ENCODE results near the gene ANXA9.
A peak's percentile ranks its signal among the peaks of the same experiment; 100 is the strongest.

The ANXA9 gene, protein sequence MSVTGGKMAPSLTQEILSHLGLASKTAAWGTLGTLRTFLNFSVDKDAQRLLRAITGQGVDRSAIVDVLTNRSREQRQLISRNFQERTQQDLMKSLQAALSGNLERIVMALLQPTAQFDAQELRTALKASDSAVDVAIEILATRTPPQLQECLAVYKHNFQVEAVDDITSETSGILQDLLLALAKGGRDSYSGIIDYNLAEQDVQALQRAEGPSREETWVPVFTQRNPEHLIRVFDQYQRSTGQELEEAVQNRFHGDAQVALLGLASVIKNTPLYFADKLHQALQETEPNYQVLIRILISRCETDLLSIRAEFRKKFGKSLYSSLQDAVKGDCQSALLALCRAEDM

DNA sequence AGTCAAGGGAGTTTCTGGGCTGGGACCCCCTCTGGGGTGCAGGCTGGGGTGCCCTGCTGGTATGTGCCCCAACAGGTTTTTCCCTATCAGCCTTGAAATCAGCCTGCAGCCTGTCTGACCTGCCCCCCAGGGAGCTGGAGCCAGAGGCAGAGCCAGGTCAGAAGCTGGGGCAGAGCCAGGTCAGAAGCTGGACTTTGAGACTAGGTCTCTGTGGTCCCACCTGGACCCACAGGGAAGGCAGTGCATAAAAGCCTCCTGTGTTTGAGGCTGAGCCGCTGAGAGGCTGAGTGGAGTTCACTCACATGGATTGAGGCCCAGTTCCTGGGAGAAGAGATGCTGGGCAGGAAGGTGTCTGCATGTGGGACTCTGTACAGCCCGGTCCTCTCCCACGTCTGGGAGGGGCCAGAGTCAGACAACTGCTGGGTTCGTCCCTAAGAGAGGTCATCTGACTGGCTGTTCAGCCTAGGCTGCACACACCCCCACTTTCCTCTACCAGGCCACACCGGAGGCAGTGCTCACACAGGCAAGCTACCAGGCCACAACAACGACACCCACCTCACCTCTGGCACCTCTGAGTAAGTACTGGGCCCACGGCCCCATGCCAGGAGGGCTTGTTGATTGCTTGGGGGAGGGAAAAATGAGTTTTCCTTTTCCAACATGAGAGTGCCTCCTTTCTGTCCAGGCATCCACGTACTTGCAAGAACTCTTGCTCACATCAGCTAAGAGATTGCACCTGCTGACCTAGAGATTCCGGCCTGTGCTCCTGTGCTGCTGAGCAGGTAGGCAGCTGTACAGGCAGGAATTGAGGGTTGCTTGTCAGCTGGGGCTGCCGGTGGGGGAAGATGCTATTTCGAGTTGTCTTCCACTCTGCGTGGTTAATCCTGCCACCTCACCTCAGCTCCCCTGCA lies at the start of gene ANXA9:
ANXA9 (plus strand) TSS at position 488 of the 908 bp plus-strand sequence. CDS start 814 bp downstream, outside the sequence.
- DNase-seq: peak; percentile 39

DNA sequence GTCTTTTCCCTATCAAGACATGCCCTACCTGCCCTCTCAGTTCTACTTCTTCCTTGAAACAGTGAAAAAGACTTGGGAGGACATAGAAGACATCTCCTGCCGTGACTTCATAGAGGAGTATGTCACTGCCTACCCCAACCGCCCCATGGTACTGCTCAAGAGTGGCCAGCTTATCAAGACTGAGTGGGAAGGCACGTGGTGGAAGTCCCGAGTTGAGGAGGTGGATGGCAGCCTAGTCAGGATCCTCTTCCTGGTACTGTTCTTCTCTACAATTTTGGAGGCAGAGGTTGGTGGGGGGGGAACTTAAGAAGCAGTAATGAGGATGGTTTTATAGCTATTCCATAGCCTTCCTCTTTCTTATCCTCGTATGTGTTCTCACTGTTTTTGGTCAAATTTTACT lies 37.2 kb upstream of the ANXA9 start:
- no peak for DNase-seq

DNA sequence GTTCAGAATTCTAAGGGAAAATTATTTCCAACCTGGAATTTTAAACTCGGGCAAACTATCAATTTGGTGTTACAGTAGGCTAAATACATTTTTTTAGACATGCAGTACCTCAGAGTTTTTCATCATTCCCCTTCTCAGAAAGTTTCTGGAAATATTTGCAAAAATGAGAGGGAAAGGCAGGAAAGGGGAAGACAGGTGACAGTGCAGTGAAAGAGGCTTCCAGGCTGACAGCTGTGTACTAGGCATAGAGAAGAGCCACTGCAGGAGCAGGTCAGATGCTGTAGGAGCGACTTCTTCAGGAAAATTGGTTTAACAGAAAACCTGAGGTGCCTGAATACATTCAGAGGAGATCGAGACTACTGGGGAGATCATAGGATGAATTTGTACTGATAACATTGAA lies 27.4 kb upstream of the ANXA9 start:
- no peak for DNase-seq

DNA sequence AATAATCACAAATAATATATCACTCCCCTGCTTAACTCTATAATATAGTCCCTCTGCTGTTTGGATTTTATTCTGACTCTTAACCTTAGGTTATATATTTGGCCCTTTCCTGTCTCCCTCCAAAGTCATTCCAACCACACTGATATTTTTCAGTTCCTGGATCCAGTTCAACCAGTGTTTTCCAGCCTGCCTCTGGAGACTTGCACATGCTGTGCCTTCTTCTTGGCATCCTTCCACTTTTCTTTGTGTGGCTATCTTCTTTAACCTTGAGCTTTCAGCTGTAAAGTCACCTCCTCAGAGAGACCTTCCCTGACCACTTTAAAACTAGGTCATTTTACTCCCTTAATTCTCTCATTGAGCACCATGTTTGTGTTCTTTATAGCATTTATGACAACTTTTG lies 26.8 kb upstream of the ANXA9 start:
- DNase-seq: no peak

- DNase-seq: no peak
Observed at GRCh38 chr1:150957666-150958065, 24.4 kb upstream of the ANXA9 start.

DNA sequence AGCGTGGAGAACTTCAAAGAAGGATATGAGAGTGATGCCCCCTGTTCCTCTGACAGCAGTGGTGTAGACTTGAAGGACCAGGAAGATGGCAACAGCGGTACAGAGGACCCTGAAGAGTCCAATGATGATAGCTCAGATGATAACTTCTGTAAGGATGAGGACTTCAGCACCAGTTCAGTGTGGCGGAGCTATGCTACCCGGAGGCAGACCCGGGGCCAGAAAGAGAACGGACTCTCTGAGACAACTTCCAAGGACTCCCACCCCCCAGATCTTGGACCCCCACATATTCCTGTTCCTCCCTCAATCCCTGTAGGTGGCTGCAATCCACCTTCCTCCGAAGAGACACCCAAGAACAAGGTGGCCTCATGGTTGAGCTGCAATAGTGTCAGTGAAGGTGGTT lies 21.4 kb upstream of the ANXA9 start:
- DNase-seq: no peak

DNA sequence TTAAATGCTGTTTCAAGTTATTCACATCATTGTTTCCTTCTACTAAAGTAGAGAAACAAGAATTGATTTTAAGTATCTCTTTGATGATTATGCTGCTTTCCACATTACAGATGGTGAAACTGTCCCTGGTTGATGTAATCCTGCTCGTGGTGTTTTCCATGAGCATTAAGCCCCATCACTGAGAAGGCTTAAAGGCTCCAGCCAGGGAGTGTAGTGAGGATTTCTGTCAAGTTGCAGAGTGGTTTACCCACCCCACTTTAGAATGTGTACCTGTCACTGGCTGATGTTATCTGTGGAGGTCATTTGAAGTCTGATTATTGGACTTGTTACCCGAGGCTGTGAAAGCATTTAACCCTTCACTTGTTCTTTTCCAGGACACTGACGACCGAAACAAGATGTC lies 20.3 kb upstream of the ANXA9 start:
- no peak for DNase-seq

GRCh38 chr1:150963321-150964163 lies 18.6 kb upstream of the ANXA9 start:
- no peak for DNase-seq

DNA sequence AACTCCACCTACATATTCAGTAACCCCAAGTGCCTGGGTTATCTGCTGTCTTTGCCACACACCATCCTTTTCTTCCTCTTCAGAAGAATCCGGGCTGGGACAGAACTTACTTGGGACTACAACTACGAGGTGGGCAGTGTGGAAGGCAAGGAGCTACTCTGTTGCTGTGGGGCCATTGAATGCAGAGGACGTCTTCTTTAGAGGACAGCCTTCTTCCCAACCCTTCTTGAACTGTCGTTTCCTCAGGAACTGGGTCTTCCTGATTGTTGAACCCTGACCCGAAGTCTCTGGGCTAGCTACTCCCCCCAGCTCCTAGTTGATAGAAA lies 18.0 kb upstream of the ANXA9 start:
- no peak for DNase-seq

- DNase-seq: no peak
Observed at GRCh38 chr1:150965605-150966004, 16.5 kb upstream of the ANXA9 start.

DNA sequence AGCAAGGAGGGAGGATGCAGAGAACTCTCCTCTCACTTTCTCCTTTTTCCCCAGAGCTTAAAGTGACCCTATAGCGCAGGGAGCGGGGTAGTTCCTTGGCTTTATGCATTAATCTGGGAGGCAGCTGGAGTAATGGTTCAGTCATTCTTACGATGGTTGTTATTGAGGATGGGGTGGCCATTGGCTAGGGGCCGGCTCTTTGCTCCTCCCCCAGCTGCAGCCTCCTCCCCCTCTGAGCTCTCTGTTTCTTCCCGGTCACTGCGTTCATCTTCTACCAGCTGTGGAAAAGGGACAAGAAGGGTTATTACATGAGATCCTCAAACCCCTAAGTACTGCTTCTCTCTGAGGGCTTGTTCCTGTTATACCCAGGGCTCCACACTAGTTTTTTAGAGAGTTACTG lies 16.1 kb upstream of the ANXA9 start:
- no peak for DNase-seq

- no peak for DNase-seq
Observed at GRCh38 chr1:150967936-150968335, 14.2 kb upstream of the ANXA9 start.

DNA sequence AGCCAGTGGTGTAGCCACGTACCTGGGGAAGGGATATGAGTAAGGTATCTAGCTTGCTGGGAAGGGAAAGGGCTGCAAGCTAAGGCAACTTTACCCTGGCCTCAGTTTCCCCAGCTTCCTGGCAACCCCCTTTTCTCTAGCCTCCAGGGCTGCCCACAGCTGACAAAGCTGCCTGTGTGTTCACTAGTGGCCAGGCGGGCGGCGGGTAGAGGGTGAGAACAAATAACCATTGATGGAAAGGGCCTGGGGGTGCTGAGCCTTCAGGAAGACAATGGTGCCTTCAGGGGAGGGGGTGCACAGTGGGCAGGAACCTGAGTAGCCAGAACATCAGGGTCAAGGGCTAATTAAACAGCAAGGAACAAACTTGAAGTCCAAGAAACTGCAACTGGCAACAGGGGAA lies 13.6 kb upstream of the ANXA9 start:
- DNase-seq: no peak

GRCh38 chr1:150969626-150970025 lies 12.5 kb upstream of the ANXA9 start:
- no peak for DNase-seq

GRCh38 chr1:150970808-150971582 lies 11.1 kb upstream of the ANXA9 start:
- no peak for DNase-seq

DNA sequence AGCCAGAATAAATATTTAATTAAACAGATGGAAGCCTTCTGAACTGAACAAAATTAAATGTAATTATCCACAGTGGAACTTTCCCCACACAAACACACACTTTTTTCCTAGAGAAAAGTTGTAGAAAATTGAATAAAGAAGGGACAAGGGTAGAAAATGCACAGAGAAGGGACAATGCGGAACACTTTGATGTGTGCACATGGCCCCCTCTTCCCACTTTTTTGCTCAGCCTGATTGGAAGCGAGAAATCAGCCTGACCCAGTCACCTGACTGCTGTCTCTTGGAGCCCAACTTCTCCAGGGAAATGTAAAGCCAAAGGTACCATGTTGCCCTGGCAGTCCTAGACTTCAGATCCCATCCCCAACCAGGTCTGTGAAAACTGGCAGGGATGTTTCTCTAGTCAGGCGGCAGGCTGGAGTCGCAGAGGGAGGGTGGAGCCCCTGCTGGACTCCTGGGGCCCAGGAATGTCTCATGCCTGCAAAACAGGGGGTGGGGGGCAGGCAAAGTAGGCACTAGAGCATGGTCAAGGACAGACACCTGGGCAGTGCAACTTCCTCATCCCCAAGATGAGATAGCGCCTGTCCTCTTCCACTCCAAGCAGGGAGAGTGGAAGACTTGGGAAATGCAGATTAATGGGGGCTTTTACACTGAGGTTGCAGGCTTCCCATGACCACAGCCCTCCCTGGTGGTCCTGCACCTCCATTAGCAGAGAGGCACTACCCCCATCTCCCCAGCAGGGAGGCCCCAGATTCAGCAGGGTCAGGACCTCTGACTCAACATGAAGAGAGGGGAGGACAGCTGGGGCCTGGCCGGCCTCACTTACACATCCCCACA lies 10.3 kb upstream of the ANXA9 start:
- no peak for DNase-seq

GRCh38 chr1:150972417-150972940 lies 9.6 kb upstream of the ANXA9 start:
- no peak for DNase-seq

DNA sequence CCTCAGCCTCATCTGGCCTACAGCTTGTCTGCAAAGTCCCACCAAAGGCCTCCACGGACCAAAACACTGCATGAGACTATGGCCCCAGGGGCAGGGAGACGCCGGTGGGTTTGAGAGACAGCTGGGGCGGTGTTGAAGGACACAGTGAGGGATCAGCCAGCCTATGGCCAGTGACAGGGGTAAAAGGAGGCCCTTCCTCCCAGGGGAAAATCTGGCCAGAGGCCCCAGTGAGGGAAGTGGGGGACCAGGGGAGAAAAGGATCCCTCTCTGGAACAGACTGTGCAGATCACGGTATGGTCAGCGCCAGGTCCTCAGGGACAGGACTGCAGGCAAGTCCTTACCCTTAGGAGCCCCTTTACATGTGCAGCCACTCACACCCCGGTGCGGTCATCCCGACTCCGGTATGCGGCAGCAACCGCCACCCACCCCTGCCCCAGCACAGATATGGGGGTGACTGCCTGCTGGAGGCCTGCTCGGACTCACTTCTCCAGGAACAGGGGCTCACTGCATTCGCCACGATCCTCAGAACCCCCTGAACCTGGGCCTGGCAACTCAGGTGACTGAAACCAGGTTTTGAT lies 8.7 kb upstream of the ANXA9 start:
- DNase-seq: no peak

GRCh38 chr1:150973836-150974579 lies 8.1 kb upstream of the ANXA9 start:
- DNase-seq: peak; percentile 37
